ENCODE results near the gene ATP1A4.

DNA sequence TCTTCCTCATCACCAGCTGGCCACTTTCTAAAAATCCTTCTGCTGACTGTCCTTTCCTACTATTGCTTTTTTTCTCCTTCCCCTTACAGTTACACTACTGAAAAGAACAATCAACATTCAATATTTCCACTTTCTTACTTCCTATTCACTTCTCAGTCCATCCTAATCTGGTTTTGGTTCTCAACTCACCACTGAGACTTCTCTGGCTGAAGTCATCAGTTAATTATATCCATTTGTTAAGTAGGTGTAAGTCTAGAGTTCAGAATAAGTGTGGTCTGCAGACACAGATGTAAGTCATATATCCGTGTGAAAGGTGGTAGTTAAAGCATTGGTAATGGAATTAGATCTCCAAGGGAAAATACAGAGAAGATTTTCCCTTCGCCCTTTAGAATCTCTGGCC lies 75.2 kb downstream of the ATP1A4 start:
- TF ChIP-seq, protein P1, sequence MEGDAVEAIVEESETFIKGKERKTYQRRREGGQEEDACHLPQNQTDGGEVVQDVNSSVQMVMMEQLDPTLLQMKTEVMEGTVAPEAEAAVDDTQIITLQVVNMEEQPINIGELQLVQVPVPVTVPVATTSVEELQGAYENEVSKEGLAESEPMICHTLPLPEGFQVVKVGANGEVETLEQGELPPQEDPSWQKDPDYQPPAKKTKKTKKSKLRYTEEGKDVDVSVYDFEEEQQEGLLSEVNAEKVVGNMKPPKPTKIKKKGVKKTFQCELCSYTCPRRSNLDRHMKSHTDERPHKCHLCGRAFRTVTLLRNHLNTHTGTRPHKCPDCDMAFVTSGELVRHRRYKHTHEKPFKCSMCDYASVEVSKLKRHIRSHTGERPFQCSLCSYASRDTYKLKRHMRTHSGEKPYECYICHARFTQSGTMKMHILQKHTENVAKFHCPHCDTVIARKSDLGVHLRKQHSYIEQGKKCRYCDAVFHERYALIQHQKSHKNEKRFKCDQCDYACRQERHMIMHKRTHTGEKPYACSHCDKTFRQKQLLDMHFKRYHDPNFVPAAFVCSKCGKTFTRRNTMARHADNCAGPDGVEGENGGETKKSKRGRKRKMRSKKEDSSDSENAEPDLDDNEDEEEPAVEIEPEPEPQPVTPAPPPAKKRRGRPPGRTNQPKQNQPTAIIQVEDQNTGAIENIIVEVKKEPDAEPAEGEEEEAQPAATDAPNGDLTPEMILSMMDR (IDR thresholded peaks at IDR 0.05): no peak
- no peak for TF ChIP-seq POLR2A (IDR thresholded peaks at IDR 0.05)
- no peak for TF ChIP-seq POLR2AphosphoS5 (IDR thresholded peaks at IDR 0.05)

Data from sigmoid colon (tissue), 4 donors.